ENCODE measurements around the gene TMEM43.

TMEM43 gene

GRCh38 chr3:14178247-14179113, 53.6 kb downstream of the TMEM43 start, which contains the start of the genes LSM3 and XPC:
TSS of gene LSM3 (plus strand) at chr3:14178817. CDS start at chr3:14178861, 44 bp downstream.
TSS of gene XPC (minus strand) at chr3:14178601. CDS start at chr3:14178568, 33 bp downstream.
- Histone ChIP-seq H3K36me3 (peaks cover 17 to 28% (median 27%) of the 10 kb centered on the region in 11 experiments; a peak in 21 of 22 replicates), H3K9ac (peak within 1 kb of the TSS; percentile 85 to 97 (median 92)), H3K4me1 (peaks cover 39 to 57% (median 52%) of the 10 kb centered on the region in 10 experiments), H3K9me3 (replicated peaks in 1 of 11) (no peaks in the 10 kb centered on the region), H3K27ac (peak within 1 kb of the TSS; percentile 85 to 96 (median 90)), H3K4me2 (peak within 1 kb of the TSS; percentile 85 to 96 (median 91)), H4K20me1 (peaks cover 23 to 46% (median 38%) of the 10 kb centered on the region in 11 experiments; a peak in 21 of 22 replicates), H3K27me3 (peaks cover 0 to 7% (median 0%) of the 10 kb centered on the region in 11 experiments; a peak in 5 of 22 replicates), H3K4me3 (peak within 1 kb of the TSS; percentile 74 to 92 (median 86))
- TF ChIP-seq Cebpa-rat (IDR thresholded peaks at IDR 0.05) = no peak

DNA sequence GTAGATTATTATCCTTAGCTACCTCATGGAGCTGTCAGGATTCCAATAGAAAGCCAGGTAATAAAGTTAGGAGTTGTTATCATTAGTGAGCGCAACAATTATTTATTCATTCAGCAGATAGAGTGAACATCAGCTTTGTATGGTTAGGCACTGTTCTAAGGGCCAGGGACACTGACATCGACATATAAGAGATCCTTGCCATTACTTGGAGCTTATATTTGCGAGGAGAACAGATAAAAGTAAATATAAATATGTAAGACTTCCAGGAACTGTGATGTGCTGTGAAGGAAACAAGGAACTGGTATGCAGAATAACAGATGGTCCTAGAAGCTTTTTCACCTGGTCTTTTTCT, 54.2 kb downstream of the TMEM43 start:
- H3K4me2 ChIP-seq = peak overlapping the region; percentile 81 to 91 (median 88)
- no peaks in the 10 kb centered on the region for H3K9me3 ChIP-seq (replicated peaks in 1 of 11)
- peaks cover 22 to 34% (median 33%) of the 10 kb centered on the region in 11 experiments for H3K36me3 ChIP-seq
- H4K20me1 ChIP-seq = peaks cover 23 to 41% (median 35%) of the 10 kb centered on the region in 11 experiments; a peak in 21 of 22 replicates
- TF ChIP-seq Cebpa-rat (IDR thresholded peaks at IDR 0.05) = no peak
- H3K9ac ChIP-seq = peak overlapping the region; percentile 85 to 97 (median 92)
- peaks cover 0 to 7% (median 0%) of the 10 kb centered on the region in 11 experiments; a peak in 5 of 22 replicates for H3K27me3 ChIP-seq
- peak overlapping the region; percentile 85 to 96 (median 90) for H3K27ac ChIP-seq
- peaks cover 39 to 57% (median 52%) of the 10 kb centered on the region in 10 experiments for H3K4me1 ChIP-seq
- H3K4me3 ChIP-seq = peak overlapping the region; percentile 74 to 92 (median 86)

GRCh38 chr3:14179795-14180194, 54.9 kb downstream of the TMEM43 start:
- Histone ChIP-seq H3K4me3 (peak overlapping the region in 9 of 10 experiments; percentile 74 to 92 (median 86); a peak in 17 of 20 replicates), H3K27ac (peak overlapping the region in 3 of 11 experiments; percentile 92 to 96 (median 92); a peak in 1 of 22 replicates), H3K9ac (peak overlapping the region; percentile 85 to 97 (median 92); a peak in 17 of 22 replicates), H3K36me3 (peaks cover 26 to 41% (median 38%) of the 10 kb centered on the region in 11 experiments), H3K4me2 (peak overlapping the region; percentile 81 to 91 (median 88)), H3K4me1 (peaks cover 39 to 55% (median 49%) of the 10 kb centered on the region in 10 experiments), H4K20me1 (peaks cover 16 to 34% (median 28%) of the 10 kb centered on the region in 11 experiments; a peak in 21 of 22 replicates), H3K9me3 (replicated peaks in 1 of 11) (no peaks in the 10 kb centered on the region), H3K27me3 (peaks cover 0 to 5% (median 0%) of the 10 kb centered on the region in 11 experiments; a peak in 5 of 22 replicates)
- no peak for TF ChIP-seq Cebpa-rat (IDR thresholded peaks at IDR 0.05)

DNA sequence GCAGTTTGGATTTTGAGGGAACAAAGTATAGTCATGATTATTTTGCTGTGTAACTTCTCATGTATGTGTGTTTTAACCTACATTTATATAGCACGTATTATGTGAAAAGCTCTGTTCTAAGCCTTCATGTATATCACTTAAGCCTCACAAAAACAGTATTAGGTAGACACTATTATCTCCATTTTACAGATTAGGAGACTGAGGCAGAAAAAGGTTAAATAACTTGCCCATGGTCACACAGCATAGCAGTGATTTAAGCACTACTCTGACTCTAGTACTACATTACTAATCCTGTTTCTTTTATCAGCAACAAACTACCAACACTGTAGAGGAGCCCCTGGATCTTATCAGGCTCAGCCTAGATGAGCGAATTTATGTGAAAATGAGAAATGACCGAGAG, 56.4 kb downstream of the TMEM43 start:
- Histone ChIP-seq H3K4me3 (no peak overlapping the region), H3K36me3 (peaks cover 41 to 56% (median 53%) of the 10 kb centered on the region in 11 experiments), H3K27ac (no peak overlapping the region), H4K20me1 (peaks cover 2 to 27% (median 15%) of the 10 kb centered on the region in 11 experiments; a peak in 19 of 22 replicates), H3K9ac (no peak overlapping the region; a peak in 1 of 22 replicates), H3K27me3 (no peaks in the 10 kb centered on the region), H3K4me2 (no peak overlapping the region; a peak in 1 of 22 replicates), H3K9me3 (replicated peaks in 1 of 11) (no peaks in the 10 kb centered on the region), H3K4me1 (peaks cover 25 to 40% (median 34%) of the 10 kb centered on the region in 10 experiments)
- no peak for TF ChIP-seq Cebpa-rat (IDR thresholded peaks at IDR 0.05)

- Histone ChIP-seq H4K20me1 (peaks cover 0 to 30% (median 2%) of the 10 kb centered on the region in 11 experiments; a peak in 11 of 22 replicates), H3K27ac (no peak overlapping the region), H3K9me3 (replicated peaks in 1 of 11) (no peaks in the 10 kb centered on the region), H3K4me2 (no peak overlapping the region; a peak in 1 of 22 replicates), H3K36me3 (peaks cover 58 to 74% (median 71%) of the 10 kb centered on the region in 11 experiments), H3K9ac (peak overlapping the region in 3 of 11 experiments; percentile 0 to 42 (median 17); a peak in 5 of 22 replicates), H3K4me3 (no peak overlapping the region), H3K27me3 (no peaks in the 10 kb centered on the region), H3K4me1 (peaks cover 10 to 24% (median 17%) of the 10 kb centered on the region in 10 experiments)
- TF ChIP-seq Cebpa-rat (IDR thresholded peaks at IDR 0.05) = no peak
These were observed 58.2 kb downstream of the TMEM43 start for GRCh38 chr3:14183015-14183577.

GRCh38 chr3:14186854-14187458, 62.1 kb downstream of the TMEM43 start:
- H3K9me3 ChIP-seq (replicated peaks in 1 of 11) = peaks cover 0 to 18% (median 12%) of the 10 kb centered on the region in 11 experiments; a peak in 13 of 22 replicates

GRCh38 chr3:14188041-14188754, 63.3 kb downstream of the TMEM43 start:
- H3K36me3 ChIP-seq = peaks cover 61 to 79% (median 69%) of the 10 kb centered on the region in 11 experiments
- H3K4me3 ChIP-seq = no peak overlapping the region
- H3K9ac ChIP-seq = no peak overlapping the region
- no peak for TF ChIP-seq Cebpa-rat (IDR thresholded peaks at IDR 0.05)
- H3K9me3 ChIP-seq (replicated peaks in 1 of 11) = peaks cover 0 to 18% (median 12%) of the 10 kb centered on the region in 11 experiments; a peak in 13 of 22 replicates
- H3K27ac ChIP-seq = no peak overlapping the region
- no peaks in the 10 kb centered on the region for H3K27me3 ChIP-seq
- H4K20me1 ChIP-seq = peaks cover 5 to 55% (median 15%) of the 10 kb centered on the region in 11 experiments; a peak in 17 of 22 replicates
- H3K4me1 ChIP-seq = peaks cover 0 to 2% (median 0%) of the 10 kb centered on the region in 10 experiments; a peak in 1 of 20 replicates
- no peak overlapping the region for H3K4me2 ChIP-seq

More at GRCh38 chr3:14186854-14187458, 62.1 kb downstream of the TMEM43 start:
- Histone ChIP-seq H4K20me1 (peaks cover 0 to 44% (median 7%) of the 10 kb centered on the region in 11 experiments; a peak in 13 of 22 replicates), H3K4me1 (peaks cover 0 to 12% (median 0%) of the 10 kb centered on the region in 10 experiments; a peak in 5 of 20 replicates), H3K4me2 (no peak overlapping the region), H3K36me3 (peaks cover 74 to 91% (median 80%) of the 10 kb centered on the region in 11 experiments), H3K27me3 (no peaks in the 10 kb centered on the region), H3K9ac (no peak overlapping the region), H3K4me3 (no peak overlapping the region), H3K27ac (no peak overlapping the region)
- no peak for TF ChIP-seq Cebpa-rat (IDR thresholded peaks at IDR 0.05)

Measured in BLaER1 treated with 17β-estradiol and CSF1 and Interleukin-3, amounts not matched to agents 10 nM and 100 nM (cell line).